Progenitor cell of endocrine pancreas (in vitro differentiated cells): ENCODE results near the gene ETFA. TPM values are rescaled to one million over a fixed set of nuclear protein-coding genes. Genes with fewer than 3 reads are reported as not detected.

ENCODE experiments used
- DNase-seq: peaks from one replicate; pipeline ENCODE4 v3.0.0; 2021; ENCODE audit warnings: low spot score; ENCODE audit not compliant: unreplicated experiment
- H3K27ac Mint-ChIP-seq: 2 replicates; pipeline ENCODE4 v1.8.0; 2021; ENCODE audit warnings: mild to moderate bottlenecking, moderate library complexity, mixed read lengths
- H3K27me3 Mint-ChIP-seq: 2 replicates; pipeline ENCODE4 v1.8.0; 2021; ENCODE audit warnings: mixed read lengths
- H3K36me3 Mint-ChIP-seq: 2 replicates; pipeline ENCODE4 v1.8.0; 2022; ENCODE audit warnings: mixed read lengths; ENCODE audit not compliant: insufficient read depth
- H3K4me1 Mint-ChIP-seq: 2 replicates; pipeline ENCODE4 v1.8.0; 2021; ENCODE audit warnings: low read depth, mixed read lengths
- H3K4me3 Mint-ChIP-seq: 2 replicates; pipeline ENCODE4 v1.8.0; 2021; ENCODE audit warnings: low read depth, mild to moderate bottlenecking, moderate library complexity, mixed read lengths
- H3K9me3 Mint-ChIP-seq: 2 replicates; pipeline ENCODE4 v1.8.0; 2021; ENCODE audit warnings: low read depth, mixed read lengths
- CTCF ChIP-seq: fragments of 200-600 bp; sonication (generic); IDR thresholded peaks from one replicate; pipeline ENCODE4 v1.5.0; 2021; ENCODE audit warnings: antibody characterized with exemption, mild to moderate bottlenecking; ENCODE audit not compliant: unreplicated experiment
- total RNA-seq: library from RNA; stranded (reverse); gene quantifications from 2 replicates; pipeline ENCODE4 v1.2.1, GENCODE V29; 2021

The ETFA gene
- total RNA-seq, 1 donor from 2014 or later = 105 TPM

- peak overlapping the region; percentile 58 for H3K27ac Mint-ChIP-seq
- DNase-seq = no peak
- H3K9me3 Mint-ChIP-seq = no peaks in the 10 kb centered on the region
- peaks cover 26% of the 10 kb centered on the region for H3K4me1 Mint-ChIP-seq
- peak overlapping the region; percentile 53 for H3K4me3 Mint-ChIP-seq
- TF ChIP-seq CTCF = no peak
- no peaks in the 10 kb centered on the region for H3K36me3 Mint-ChIP-seq
- peaks cover 77% of the 10 kb centered on the region for H3K27me3 Mint-ChIP-seq
These were observed 24.3 kb upstream of the ETFA start for GRCh38 chr15:76335307-76336253.

GRCh38 chr15:76334438-76335306, 23.4 kb upstream of the ETFA start:
- H3K9me3 Mint-ChIP-seq = no peaks in the 10 kb centered on the region
- H3K36me3 Mint-ChIP-seq = no peaks in the 10 kb centered on the region
- H3K27me3 Mint-ChIP-seq = peaks cover 75% of the 10 kb centered on the region
- peaks cover 20% of the 10 kb centered on the region for H3K4me1 Mint-ChIP-seq
- no peak for DNase-seq
- no peak for TF ChIP-seq CTCF
- no peak overlapping the region for H3K27ac Mint-ChIP-seq
- H3K4me3 Mint-ChIP-seq = peak overlapping the region; percentile 8

- peaks cover 74% of the 10 kb centered on the region for H3K27me3 Mint-ChIP-seq
- no peaks in the 10 kb centered on the region for H3K9me3 Mint-ChIP-seq
- H3K27ac Mint-ChIP-seq = no peak overlapping the region
- H3K36me3 Mint-ChIP-seq = no peaks in the 10 kb centered on the region
- peaks cover 20% of the 10 kb centered on the region for H3K4me1 Mint-ChIP-seq
- no peak for DNase-seq
- H3K4me3 Mint-ChIP-seq = no peak overlapping the region
- TF ChIP-seq CTCF = peak; percentile 36
These were observed 22.6 kb upstream of the ETFA start for GRCh38 chr15:76333720-76334437.

GRCh38 chr15:76333309-76333708, 22.0 kb upstream of the ETFA start:
- no peak overlapping the region for H3K27ac Mint-ChIP-seq

More at GRCh38 chr15:76333309-76333708, 22.0 kb upstream of the ETFA start:
- Mint-ChIP-seq H3K4me1 (peaks cover 19% of the 10 kb centered on the region), H3K9me3 (no peaks in the 10 kb centered on the region), H3K36me3 (no peaks in the 10 kb centered on the region), H3K4me3 (no peak overlapping the region), H3K27me3 (peaks cover 73% of the 10 kb centered on the region)
- DNase-seq = no peak
- TF ChIP-seq CTCF = no peak
